PC-3 (cell line): ENCODE results near the gene CDK5RAP3.

ENCODE experiments used
- EZH2phosphoT487 ChIP-seq: fragments of 300-600 bp; sonication (generic); IDR thresholded peaks from 2 replicates; pipeline ENCODE4 v1.6.1; 2018; ENCODE audit warnings: mild to moderate bottlenecking, antibody characterized with exemption, low read length, borderline replicate concordance
- TF ChIP-seq, protein P1 (sequence below): fragments of 300-600 bp; sonication (generic); conservative IDR thresholded peaks from 2 replicates; pipeline ENCODE4 v1.5.1; 2017; ENCODE audit warnings: antibody characterized with exemption, low read depth, mild to moderate bottlenecking, low read length

DNA sequence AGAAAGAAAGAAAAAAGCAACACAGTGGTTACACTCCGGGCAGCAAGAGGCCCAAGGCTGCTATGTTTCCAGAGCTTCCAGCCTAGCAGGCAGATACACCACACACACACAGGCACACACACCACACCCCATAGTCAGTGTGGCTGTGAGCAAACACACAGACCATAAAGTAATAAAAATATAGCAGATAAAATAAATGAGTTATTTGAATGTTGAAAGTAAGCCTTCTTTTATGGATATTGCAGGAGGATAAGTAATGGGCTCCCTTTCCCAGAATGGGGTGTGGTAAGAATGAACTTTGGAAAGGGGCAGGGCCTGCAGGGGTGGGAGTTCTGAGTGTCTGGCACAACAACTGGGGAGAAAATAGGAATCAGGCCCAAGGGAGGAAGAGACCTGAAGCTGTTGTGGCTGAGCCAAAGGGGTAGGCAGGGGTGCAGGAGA is 4.8 kb upstream of the CDK5RAP3 start:
- TF ChIP-seq, protein P1, sequence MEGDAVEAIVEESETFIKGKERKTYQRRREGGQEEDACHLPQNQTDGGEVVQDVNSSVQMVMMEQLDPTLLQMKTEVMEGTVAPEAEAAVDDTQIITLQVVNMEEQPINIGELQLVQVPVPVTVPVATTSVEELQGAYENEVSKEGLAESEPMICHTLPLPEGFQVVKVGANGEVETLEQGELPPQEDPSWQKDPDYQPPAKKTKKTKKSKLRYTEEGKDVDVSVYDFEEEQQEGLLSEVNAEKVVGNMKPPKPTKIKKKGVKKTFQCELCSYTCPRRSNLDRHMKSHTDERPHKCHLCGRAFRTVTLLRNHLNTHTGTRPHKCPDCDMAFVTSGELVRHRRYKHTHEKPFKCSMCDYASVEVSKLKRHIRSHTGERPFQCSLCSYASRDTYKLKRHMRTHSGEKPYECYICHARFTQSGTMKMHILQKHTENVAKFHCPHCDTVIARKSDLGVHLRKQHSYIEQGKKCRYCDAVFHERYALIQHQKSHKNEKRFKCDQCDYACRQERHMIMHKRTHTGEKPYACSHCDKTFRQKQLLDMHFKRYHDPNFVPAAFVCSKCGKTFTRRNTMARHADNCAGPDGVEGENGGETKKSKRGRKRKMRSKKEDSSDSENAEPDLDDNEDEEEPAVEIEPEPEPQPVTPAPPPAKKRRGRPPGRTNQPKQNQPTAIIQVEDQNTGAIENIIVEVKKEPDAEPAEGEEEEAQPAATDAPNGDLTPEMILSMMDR: no peak
- TF ChIP-seq EZH2phosphoT487: no peak
